Measurements from ENCODE around the gene RAX2.
A peak's percentile ranks its signal among the peaks of the same experiment; 100 is the strongest.
"Not testable (repeated sequence)": the region's sequence is repeated elsewhere in the genome, so short reads cannot be mapped to it uniquely, and the experiment has no call there.

Gene RAX2

GRCh38 chr19:3769494-3769893, 2.5 kb downstream of the RAX2 start:
- TF ChIP-seq CTCF (conservative IDR thresholded peaks at IDR 0.05; ENCODE audit: low read depth, low read length), result no peak
- H3K4me3 ChIP-seq (ENCODE audit: low read depth, low read length), result no peak overlapping the region
- no peak for DNase-seq (ENCODE audit: low read depth)

- DNase-seq (ENCODE audit: low read depth), result no peak
- no peak overlapping the region for H3K4me3 ChIP-seq (ENCODE audit: low read depth, low read length)
- no peak for TF ChIP-seq CTCF (conservative IDR thresholded peaks at IDR 0.05; ENCODE audit: low read depth, low read length)
These were observed 3.3 kb downstream of the RAX2 start for GRCh38 chr19:3768748-3769099.

- TF ChIP-seq CTCF (conservative IDR thresholded peaks at IDR 0.05; ENCODE audit: low read depth, low read length), result no peak
- no peak for DNase-seq (ENCODE audit: low read depth)
- no peak overlapping the region for H3K4me3 ChIP-seq (ENCODE audit: low read depth, low read length)
These were observed 3.8 kb downstream of the RAX2 start for GRCh38 chr19:3768015-3768747.

- no peak for DNase-seq (ENCODE audit: low read depth)
- TF ChIP-seq CTCF (conservative IDR thresholded peaks at IDR 0.05; ENCODE audit: low read depth, low read length), result no peak
- no peak overlapping the region for H3K4me3 ChIP-seq (ENCODE audit: low read depth, low read length)
These were observed 5.0 kb downstream of the RAX2 start for GRCh38 chr19:3767050-3767449.

- no peak for TF ChIP-seq CTCF (conservative IDR thresholded peaks at IDR 0.05; ENCODE audit: low read depth, low read length)
- DNase-seq (ENCODE audit: low read depth), result no peak
These were observed 5.5 kb downstream of the RAX2 start for GRCh38 chr19:3766520-3766919.

GRCh38 chr19:3765757-3766156, 6.3 kb downstream of the RAX2 start:
- not testable (repeated sequence) for H3K4me3 ChIP-seq (ENCODE audit: low read depth, low read length)
- peak; percentile 39 for DNase-seq (ENCODE audit: low read depth)

More at GRCh38 chr19:3766520-3766919, 5.5 kb downstream of the RAX2 start:
- H3K4me3 ChIP-seq (ENCODE audit: low read depth, low read length), result no peak overlapping the region

- DNase-seq (ENCODE audit: low read depth), result no peak
These were observed 6.9 kb downstream of the RAX2 start for GRCh38 chr19:3765121-3765520.

More at GRCh38 chr19:3765121-3765520, 6.9 kb downstream of the RAX2 start:
- TF ChIP-seq CTCF (conservative IDR thresholded peaks at IDR 0.05; ENCODE audit: low read depth, low read length), result no peak
- H3K4me3 ChIP-seq (ENCODE audit: low read depth, low read length), result no peak overlapping the region
